GM19023 (cell line): ENCODE results near the gene LRPAP1.
"Not testable (repeated sequence)": the region's sequence is repeated elsewhere in the genome, so short reads cannot be mapped to it uniquely, and the experiment has no call there.

Source experiments
- ATAC-seq: cut with Tn5 transposase; IDR thresholded peaks from one replicate; pipeline ENCODE4 v1.9.1; 2021; ENCODE audit warnings: mild to moderate bottlenecking, moderate library complexity; ENCODE audit not compliant: unreplicated experiment

The LRPAP1 gene

GRCh38 chr4:3519468-3520264 is 12.6 kb downstream of the LRPAP1 start:
- no peak for ATAC-seq

- no peak for ATAC-seq
Measured at GRCh38 chr4:3518941-3519340, 13.3 kb downstream of the LRPAP1 start.

- ATAC-seq = no peak
Measured at GRCh38 chr4:3518511-3518880, 13.7 kb downstream of the LRPAP1 start.

- ATAC-seq = no peak
Measured at GRCh38 chr4:3517731-3518510, 14.3 kb downstream of the LRPAP1 start.

- ATAC-seq = no peak
Measured at GRCh38 chr4:3516836-3517730, 15.1 kb downstream of the LRPAP1 start.

- ATAC-seq = no peak
Measured at GRCh38 chr4:3516061-3516835, 16.0 kb downstream of the LRPAP1 start.

- no peak for ATAC-seq
Measured at GRCh38 chr4:3515646-3516045, 16.6 kb downstream of the LRPAP1 start.

- ATAC-seq = no peak
Measured at GRCh38 chr4:3514806-3515501, 17.3 kb downstream of the LRPAP1 start.

GRCh38 chr4:3514221-3514780 is 17.9 kb downstream of the LRPAP1 start:
- ATAC-seq = no peak

- no peak for ATAC-seq
Measured at GRCh38 chr4:3513807-3514206, 18.4 kb downstream of the LRPAP1 start.

- ATAC-seq = no peak
Measured at GRCh38 chr4:3512719-3513118, 19.5 kb downstream of the LRPAP1 start.

GRCh38 chr4:3512279-3512678 is 19.9 kb downstream of the LRPAP1 start:
- ATAC-seq = no peak

GRCh38 chr4:3511601-3512000 is 20.6 kb downstream of the LRPAP1 start:
- not testable (repeated sequence) for ATAC-seq

GRCh38 chr4:3511187-3511586 is 21.0 kb downstream of the LRPAP1 start:
- no peak for ATAC-seq

GRCh38 chr4:3510481-3510880 is 21.7 kb downstream of the LRPAP1 start:
- no peak for ATAC-seq

- no peak for ATAC-seq
Measured at GRCh38 chr4:3508542-3508941, 23.7 kb downstream of the LRPAP1 start.

GRCh38 chr4:3505231-3505630 is 27.0 kb downstream of the LRPAP1 start:
- no peak for ATAC-seq

- ATAC-seq = no peak
Measured at GRCh38 chr4:3502941-3503936, 29.0 kb downstream of the LRPAP1 start.
